ENCODE measurements around the gene NME7. TPM values are rescaled to one million over a fixed set of nuclear protein-coding genes. Genes with fewer than 3 reads are reported as not detected.
A peak's percentile ranks its signal among the peaks of the same experiment; 100 is the strongest.

Gene NME7
- total RNA-seq, 1 experiment from 2014 or later, result 25.2 TPM

- TF ChIP-seq, protein P1, sequence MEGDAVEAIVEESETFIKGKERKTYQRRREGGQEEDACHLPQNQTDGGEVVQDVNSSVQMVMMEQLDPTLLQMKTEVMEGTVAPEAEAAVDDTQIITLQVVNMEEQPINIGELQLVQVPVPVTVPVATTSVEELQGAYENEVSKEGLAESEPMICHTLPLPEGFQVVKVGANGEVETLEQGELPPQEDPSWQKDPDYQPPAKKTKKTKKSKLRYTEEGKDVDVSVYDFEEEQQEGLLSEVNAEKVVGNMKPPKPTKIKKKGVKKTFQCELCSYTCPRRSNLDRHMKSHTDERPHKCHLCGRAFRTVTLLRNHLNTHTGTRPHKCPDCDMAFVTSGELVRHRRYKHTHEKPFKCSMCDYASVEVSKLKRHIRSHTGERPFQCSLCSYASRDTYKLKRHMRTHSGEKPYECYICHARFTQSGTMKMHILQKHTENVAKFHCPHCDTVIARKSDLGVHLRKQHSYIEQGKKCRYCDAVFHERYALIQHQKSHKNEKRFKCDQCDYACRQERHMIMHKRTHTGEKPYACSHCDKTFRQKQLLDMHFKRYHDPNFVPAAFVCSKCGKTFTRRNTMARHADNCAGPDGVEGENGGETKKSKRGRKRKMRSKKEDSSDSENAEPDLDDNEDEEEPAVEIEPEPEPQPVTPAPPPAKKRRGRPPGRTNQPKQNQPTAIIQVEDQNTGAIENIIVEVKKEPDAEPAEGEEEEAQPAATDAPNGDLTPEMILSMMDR (IDR thresholded peaks at IDR 0.05; ENCODE audit: unreplicated experiment), result no peak
- DNase-seq, result no peak
- intact Hi-C loops (cut with micrococcal nuclease; ENCODE audit: unreplicated experiment), result no loop called here
- H3K4me3 Mint-ChIP-seq (ENCODE audit: low read depth, unreplicated experiment), result no peak overlapping the region
- no peak overlapping the region for H3K27ac Mint-ChIP-seq (ENCODE audit: unreplicated experiment)
- CTCF ChIA-PET, result no interaction called here
- H3K27me3 Mint-ChIP-seq (ENCODE audit: unreplicated experiment), result no peaks in the 10 kb centered on the region
- H3K9me3 Mint-ChIP-seq (ENCODE audit: low read depth, unreplicated experiment), result peaks cover 2% of the 10 kb centered on the region
- H3K4me1 Mint-ChIP-seq (ENCODE audit: low read depth, unreplicated experiment), result peaks cover 20% of the 10 kb centered on the region
- BruUV-seq (replicated peaks), result no TSS peak
- no peaks in the 10 kb centered on the region for H3K36me3 Mint-ChIP-seq (ENCODE audit: insufficient read depth, unreplicated experiment)
These were observed 36.7 kb downstream of the NME7 start for GRCh38 chr1:169330927-169331326.

GRCh38 chr1:169329383-169329782 is 38.2 kb downstream of the NME7 start:
- no peaks in the 10 kb centered on the region for H3K27me3 Mint-ChIP-seq (ENCODE audit: unreplicated experiment)
- no peak overlapping the region for H3K27ac Mint-ChIP-seq (ENCODE audit: unreplicated experiment)
- no peak overlapping the region for H3K4me3 Mint-ChIP-seq (ENCODE audit: low read depth, unreplicated experiment)
- no peak for DNase-seq
- intact Hi-C loops (cut with micrococcal nuclease; ENCODE audit: unreplicated experiment), result loop anchor here (10.0 kb wide), 1 partner anchor 185 kb away; no protein-coding TSS in a partner anchor
- H3K4me1 Mint-ChIP-seq (ENCODE audit: low read depth, unreplicated experiment), result peaks cover 32% of the 10 kb centered on the region
- CTCF ChIA-PET, result interaction anchor here (0.7 kb wide), 3 partner anchors 159 to 289 kb away, joined by 4 to 5 read pairs (median 4); no protein-coding TSS in a partner anchor
- TF ChIP-seq, protein P1 (IDR thresholded peaks at IDR 0.05; ENCODE audit: unreplicated experiment), result no peak
- BruUV-seq (replicated peaks), result no TSS peak
- no peaks in the 10 kb centered on the region for H3K9me3 Mint-ChIP-seq (ENCODE audit: low read depth, unreplicated experiment)
- no peaks in the 10 kb centered on the region for H3K36me3 Mint-ChIP-seq (ENCODE audit: insufficient read depth, unreplicated experiment)

DNA sequence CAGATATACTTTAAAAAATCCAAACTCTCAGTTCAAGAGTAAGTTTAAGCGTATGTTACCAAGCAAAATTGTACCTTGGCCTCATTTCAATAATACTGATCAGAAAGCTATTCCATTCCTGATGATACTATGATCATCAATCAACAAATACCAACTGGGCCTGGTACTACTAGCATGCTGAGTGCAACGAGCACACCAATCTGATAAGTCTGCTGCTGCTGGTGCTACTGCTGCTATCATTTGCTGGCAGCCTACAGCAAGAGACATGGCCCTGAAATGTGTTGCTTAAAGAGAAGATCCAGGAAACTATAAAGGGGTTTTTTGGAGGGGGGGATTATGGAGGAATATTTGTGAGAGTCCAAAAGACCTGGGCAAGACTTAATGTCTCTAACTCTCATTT is 39.7 kb downstream of the NME7 start:
- TF ChIP-seq, protein P1 (IDR thresholded peaks at IDR 0.05; ENCODE audit: unreplicated experiment), result no peak
- BruUV-seq (replicated peaks), result no TSS peak
- Mint-ChIP-seq H3K27me3 (ENCODE audit: unreplicated experiment) (no peaks in the 10 kb centered on the region), H3K36me3 (ENCODE audit: insufficient read depth, unreplicated experiment) (no peaks in the 10 kb centered on the region), H3K4me1 (ENCODE audit: low read depth, unreplicated experiment) (peaks cover 32% of the 10 kb centered on the region), H3K27ac (ENCODE audit: unreplicated experiment) (no peak overlapping the region), H3K9me3 (ENCODE audit: low read depth, unreplicated experiment) (no peaks in the 10 kb centered on the region), H3K4me3 (ENCODE audit: low read depth, unreplicated experiment) (no peak overlapping the region)
- CTCF ChIA-PET, result no interaction called here
- DNase-seq, result no peak
- intact Hi-C loops (cut with micrococcal nuclease; ENCODE audit: unreplicated experiment), result loop anchor here (10.0 kb wide), 1 partner anchor 183 kb away; no protein-coding TSS in a partner anchor

DNA sequence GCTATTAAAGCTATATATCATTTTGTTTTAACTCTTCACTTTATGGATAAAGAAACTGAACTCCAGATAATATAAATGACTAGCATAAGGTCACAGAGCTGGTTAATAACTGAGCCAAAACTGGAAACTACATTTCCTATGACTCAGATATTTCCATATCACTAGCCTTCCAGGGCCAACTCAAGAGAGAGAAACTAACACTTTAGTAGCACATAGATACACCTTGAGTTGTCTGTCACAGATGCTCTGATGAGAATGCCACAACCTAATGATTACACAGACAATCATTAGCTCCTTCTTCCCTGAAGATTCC is 40.7 kb downstream of the NME7 start:
- Mint-ChIP-seq H3K36me3 (ENCODE audit: insufficient read depth, unreplicated experiment) (no peaks in the 10 kb centered on the region), H3K27ac (ENCODE audit: unreplicated experiment) (peak overlapping the region; percentile 53), H3K4me3 (ENCODE audit: low read depth, unreplicated experiment) (peak overlapping the region; percentile 39), H3K27me3 (ENCODE audit: unreplicated experiment) (no peaks in the 10 kb centered on the region), H3K9me3 (ENCODE audit: low read depth, unreplicated experiment) (no peaks in the 10 kb centered on the region), H3K4me1 (ENCODE audit: low read depth, unreplicated experiment) (peaks cover 38% of the 10 kb centered on the region)
- DNase-seq, result no peak
- TF ChIP-seq, protein P1 (IDR thresholded peaks at IDR 0.05; ENCODE audit: unreplicated experiment), result no peak
- CTCF ChIA-PET, result interaction anchor here (0.9 to 1.9 kb wide), 3 partner anchors 13 to 22 kb away, joined by 4 to 6 read pairs (median 4); no protein-coding TSS in a partner anchor
- intact Hi-C loops (cut with micrococcal nuclease; ENCODE audit: unreplicated experiment), result loop anchor here (10.0 kb wide), 1 partner anchor 182 kb away; no protein-coding TSS in a partner anchor
- no TSS peak for BruUV-seq (replicated peaks)
